ENCODE measurements around the gene PARVB.

DNA sequence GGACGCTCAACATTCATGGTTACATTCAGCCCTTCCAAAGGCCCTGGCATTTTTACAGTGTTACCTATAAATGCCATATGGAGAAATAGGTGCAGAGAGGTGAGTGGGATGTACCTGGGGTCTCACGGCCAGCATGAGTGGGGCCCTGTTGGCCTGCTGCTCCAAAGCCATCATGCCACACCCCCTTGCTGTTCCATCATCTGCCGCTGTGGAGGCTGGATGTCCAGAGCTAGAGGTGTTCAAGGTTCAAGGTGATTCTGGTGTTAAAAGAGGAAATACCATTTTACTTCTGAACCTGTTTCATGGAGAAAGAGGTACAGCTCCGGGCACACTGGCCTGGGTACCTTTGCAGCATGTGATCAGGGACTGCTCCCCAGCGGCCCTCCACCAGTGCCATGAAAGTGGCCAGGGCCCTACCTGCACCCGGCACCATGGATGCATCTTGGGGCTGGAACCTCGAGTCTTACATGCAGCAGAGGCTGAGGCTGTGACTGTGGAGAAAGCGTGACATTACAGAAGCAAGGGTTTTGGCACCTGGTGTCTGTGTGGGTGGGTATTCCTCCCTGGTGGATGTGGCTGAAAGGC lies 68.6 kb downstream of the PARVB start:
- TF ChIP-seq EZH2 (IDR thresholded peaks at IDR 0.05; ENCODE audit: low read length, missing control alignments) = no peak
- TF ChIP-seq, protein P1, sequence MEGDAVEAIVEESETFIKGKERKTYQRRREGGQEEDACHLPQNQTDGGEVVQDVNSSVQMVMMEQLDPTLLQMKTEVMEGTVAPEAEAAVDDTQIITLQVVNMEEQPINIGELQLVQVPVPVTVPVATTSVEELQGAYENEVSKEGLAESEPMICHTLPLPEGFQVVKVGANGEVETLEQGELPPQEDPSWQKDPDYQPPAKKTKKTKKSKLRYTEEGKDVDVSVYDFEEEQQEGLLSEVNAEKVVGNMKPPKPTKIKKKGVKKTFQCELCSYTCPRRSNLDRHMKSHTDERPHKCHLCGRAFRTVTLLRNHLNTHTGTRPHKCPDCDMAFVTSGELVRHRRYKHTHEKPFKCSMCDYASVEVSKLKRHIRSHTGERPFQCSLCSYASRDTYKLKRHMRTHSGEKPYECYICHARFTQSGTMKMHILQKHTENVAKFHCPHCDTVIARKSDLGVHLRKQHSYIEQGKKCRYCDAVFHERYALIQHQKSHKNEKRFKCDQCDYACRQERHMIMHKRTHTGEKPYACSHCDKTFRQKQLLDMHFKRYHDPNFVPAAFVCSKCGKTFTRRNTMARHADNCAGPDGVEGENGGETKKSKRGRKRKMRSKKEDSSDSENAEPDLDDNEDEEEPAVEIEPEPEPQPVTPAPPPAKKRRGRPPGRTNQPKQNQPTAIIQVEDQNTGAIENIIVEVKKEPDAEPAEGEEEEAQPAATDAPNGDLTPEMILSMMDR (conservative IDR thresholded peaks at IDR 0.05 in 1 of 2, IDR thresholded peaks at IDR 0.05 in 1 of 2; ENCODE audit: low read depth in 1 of 2, low read length in 2 of 2) = no peak
